ENCODE measurements around the gene ACAA1.

- TF ChIP-seq, protein P1, sequence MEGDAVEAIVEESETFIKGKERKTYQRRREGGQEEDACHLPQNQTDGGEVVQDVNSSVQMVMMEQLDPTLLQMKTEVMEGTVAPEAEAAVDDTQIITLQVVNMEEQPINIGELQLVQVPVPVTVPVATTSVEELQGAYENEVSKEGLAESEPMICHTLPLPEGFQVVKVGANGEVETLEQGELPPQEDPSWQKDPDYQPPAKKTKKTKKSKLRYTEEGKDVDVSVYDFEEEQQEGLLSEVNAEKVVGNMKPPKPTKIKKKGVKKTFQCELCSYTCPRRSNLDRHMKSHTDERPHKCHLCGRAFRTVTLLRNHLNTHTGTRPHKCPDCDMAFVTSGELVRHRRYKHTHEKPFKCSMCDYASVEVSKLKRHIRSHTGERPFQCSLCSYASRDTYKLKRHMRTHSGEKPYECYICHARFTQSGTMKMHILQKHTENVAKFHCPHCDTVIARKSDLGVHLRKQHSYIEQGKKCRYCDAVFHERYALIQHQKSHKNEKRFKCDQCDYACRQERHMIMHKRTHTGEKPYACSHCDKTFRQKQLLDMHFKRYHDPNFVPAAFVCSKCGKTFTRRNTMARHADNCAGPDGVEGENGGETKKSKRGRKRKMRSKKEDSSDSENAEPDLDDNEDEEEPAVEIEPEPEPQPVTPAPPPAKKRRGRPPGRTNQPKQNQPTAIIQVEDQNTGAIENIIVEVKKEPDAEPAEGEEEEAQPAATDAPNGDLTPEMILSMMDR (conservative IDR thresholded peaks at IDR 0.05; ENCODE audit: low read depth, low read length) = no peak
- no peak for TF ChIP-seq EZH2 (IDR thresholded peaks at IDR 0.05; ENCODE audit: borderline replicate concordance, low read depth, low read length, poor library complexity, severe bottlenecking)
These were observed 28.8 kb downstream of the ACAA1 start for GRCh38 chr3:38107911-38108648.

Measured in A673 (cell line).